Endothelial cell of umbilical vein (primary cell): Measurements from ENCODE around the gene GTF3C4. TPM values are rescaled to one million over a fixed set of nuclear protein-coding genes. Genes with fewer than 3 reads are reported as not detected.

Source experiments
- Bru-seq: library from RNA; stranded (reverse); fragments of 400-500 nt; gene quantifications from one replicate; lab custom pipeline; 2021; lab: Mats Ljungman, UMichigan
- BruChase-seq, 2 experiments: library from RNA; stranded (reverse); fragments of 400-500 nt; gene quantifications; one replicate each; lab custom pipeline; 2021; lab: Mats Ljungman, UMichigan
- BruUV-seq: library from RNA; stranded (reverse); fragments of 400-500 nt; replicated peaks from 2 replicates; lab custom pipeline; 2021; lab: Mats Ljungman, UMichigan
- CTCF ChIA-PET: fragments of 300-600, 350-600 bp; sonication (Branson Sonifier 250); formaldehyde crosslinking; loops from one replicate; lab custom pipeline; 2021; ENCODE audit warnings: antibody characterized with exemption, inconsistent platforms; lab: Charles Lee
- POLR2A ChIA-PET: fragments of 300-600, 350-600 bp; sonication (Branson Sonifier 250); formaldehyde crosslinking; loops from one replicate; lab custom pipeline; 2021; ENCODE audit warnings: antibody characterized with exemption, inconsistent platforms; lab: Charles Lee
- DNase-seq: peaks from one replicate; pipeline ENCODE4 v3.0.0-alpha.2; 2011; ENCODE audit warnings: low read depth, low spot score
- FAIRE-seq: peaks from 2 replicates; lab custom pipeline; 2011; peaks lifted over from hg19 to GRCh38; lab: Jason Lieb, UNC
- H2AFZ ChIP-seq: 2 replicates; pipeline ENCODE4 v1.6.0; 2012; ENCODE audit warnings: low read depth, low read length, control low read depth, inconsistent platforms
- H3K27ac ChIP-seq: 2 replicates; pipeline ENCODE4 v1.5.1; 2011; ENCODE audit warnings: low read depth, mild to moderate bottlenecking, control low read depth, low read length, moderate library complexity; ENCODE audit not compliant: insufficient read depth
- H3K27me3 ChIP-seq, 2 experiments: 2 replicates each; pipeline versions ENCODE4 v1.6.0 to v1.6.1; 2011; ENCODE audit warnings: low read length in 2 of 2, mixed read lengths in 1 of 2; ENCODE audit not compliant: control insufficient read depth in 2 of 2, insufficient read depth in 2 of 2
- H3K36me3 ChIP-seq, 2 experiments: 2 replicates in 1 of 2; 3 replicates in 1 of 2; pipeline ENCODE4 v1.5.1; 2011; ENCODE audit warnings: low read length in 2 of 2, mild to moderate bottlenecking in 1 of 2, moderate library complexity in 1 of 2; ENCODE audit not compliant: control insufficient read depth in 2 of 2, insufficient read depth in 2 of 2; ENCODE audit errors: extremely low read depth in 1 of 2
- H3K4me1 ChIP-seq: 3 replicates; pipeline ENCODE4 v1.5.1; 2011; ENCODE audit warnings: mild to moderate bottlenecking, low read length; ENCODE audit not compliant: control insufficient read depth, insufficient read depth; ENCODE audit errors: extremely low read depth
- H3K4me2 ChIP-seq: 2 replicates; pipeline ENCODE4 v1.6.1; 2011; ENCODE audit warnings: low read length, control low read depth, mixed read lengths; ENCODE audit not compliant: insufficient read depth
- H3K4me3 ChIP-seq, 3 experiments: fragments of 200-600 bp in 1 of 3; sonication (generic), shearing (Covaris generic) in 1 of 3; replicated peaks in 1 of 3; 2 replicates each; pipeline ENCODE4 v1.5.1; 2011 to 2016; ENCODE audit warnings: control low read depth in 3 of 3, low read length in 3 of 3, mild to moderate bottlenecking in 2 of 3, inconsistent platforms in 1 of 3, low read depth in 1 of 3, moderate library complexity in 1 of 3; ENCODE audit not compliant: insufficient read depth in 1 of 3
- H3K79me2 ChIP-seq: 2 replicates; pipeline ENCODE4 v1.6.0; 2012; ENCODE audit warnings: low read length, inconsistent platforms; ENCODE audit not compliant: control insufficient read depth, insufficient read depth
- H3K9ac ChIP-seq: replicated peaks from 2 replicates; pipeline ENCODE3; 2011; ENCODE audit warnings: low read length, control low read depth; ENCODE audit not compliant: insufficient read depth; ENCODE audit errors: extremely low read depth
- H3K9me1 ChIP-seq: replicated peaks from 3 replicates; pipeline ENCODE4 v1.6.0; 2011; ENCODE audit warnings: mild to moderate bottlenecking, low read length; ENCODE audit not compliant: control insufficient read depth, insufficient read depth; ENCODE audit errors: extremely low read depth
- H3K9me3 ChIP-seq: replicated peaks from 2 replicates; pipeline ENCODE4 v1.5.1; 2012; ENCODE audit warnings: low read length, inconsistent platforms; ENCODE audit not compliant: control insufficient read depth, insufficient read depth
- H4K20me1 ChIP-seq: replicated peaks from 2 replicates; pipeline ENCODE3; 2011; ENCODE audit warnings: mild to moderate bottlenecking, low read length; ENCODE audit not compliant: control insufficient read depth, insufficient read depth; ENCODE audit errors: extremely low read depth
- EZH2 ChIP-seq: IDR thresholded peaks from 2 replicates; pipeline ENCODE4 v1.6.1; 2012; ENCODE audit warnings: borderline replicate concordance, low read depth, mild to moderate bottlenecking, moderate library complexity, low read length, inconsistent platforms; ENCODE audit not compliant: severe bottlenecking
- FOS ChIP-seq: IDR thresholded peaks from 2 replicates; pipeline ENCODE4 v1.6.1; 2011; ENCODE audit warnings: mild to moderate bottlenecking, low read length, moderate library complexity, borderline replicate concordance; ENCODE audit not compliant: insufficient read depth
- GATA2 ChIP-seq: IDR thresholded peaks from 2 replicates; pipeline ENCODE4 v1.7.0; 2011; ENCODE audit warnings: low read depth, mild to moderate bottlenecking, moderate library complexity, mixed read lengths, low read length; ENCODE audit not compliant: insufficient read length, insufficient read depth
- JUN ChIP-seq: IDR thresholded peaks from 2 replicates; pipeline ENCODE4 v1.6.1; 2011; ENCODE audit warnings: borderline replicate concordance, low read depth; ENCODE audit not compliant: insufficient read length, insufficient read depth
- MYC ChIP-seq: IDR thresholded peaks from one replicate; pipeline ENCODE4 v1.6.1; 2011; ENCODE audit warnings: mild to moderate bottlenecking, low read depth, low read length
- POLR2A ChIP-seq: IDR thresholded peaks from 2 replicates; pipeline ENCODE4 v1.6.1; 2012; ENCODE audit warnings: low read depth, mild to moderate bottlenecking, control low read depth, low read length
- POLR2AphosphoS5 ChIP-seq: IDR thresholded peaks from 2 replicates; pipeline ENCODE4 v1.6.1; 2012; ENCODE audit warnings: low read depth, mild to moderate bottlenecking, control low read depth, low read length, moderate library complexity; ENCODE audit not compliant: insufficient read depth
- dilution Hi-C: fragments of 300-500 bp; cut with MboI; formaldehyde crosslinking; loops from one replicate; pipeline ENCODE4 v1.15.0; 2019; ENCODE audit warnings: low sequenced_read_pairs; ENCODE audit not compliant: extremely low pct_ligation_motif_present
- intact Hi-C: fragments of 100-400 bp; cut with micrococcal nuclease; formaldehyde crosslinking; loops from one replicate; pipeline ENCODE4 v1.10.0; 2022
- long read RNA-seq: library from polyadenylated mRNA; stranded (forward); transcript quantifications from one replicate; pipeline ENCODE4 v2.0.0, GENCODE V29; 2021
- polyA minus RNA-seq, 3 experiments: library from RNA; depleted of rRNA, polyadenylated mRNA; stranded (reverse); fragments of >200 nt; gene quantifications; 1 replicate in 1 of 3; 2 replicates in 2 of 3; pipeline ENCODE4 v1.2.3, GENCODE V29; 2011
- polyA plus RNA-seq, 4 experiments: library from polyadenylated mRNA; depleted of rRNA in 3 of 4; stranded (reverse) in 3 of 4; unstranded in 1 of 4; fragments of >200 nt; gene quantifications; 2 replicates each; pipeline versions ENCODE4 v1.2.1 to v1.2.3, GENCODE V29; 2011 to 2012; ENCODE audit warnings: missing spikeins in 1 of 4
- total RNA-seq: library from RNA; stranded (reverse); gene quantifications from 2 replicates; pipeline ENCODE4 v1.2.3, GENCODE V29; 2021
- TF ChIP-seq, protein P1 (sequence below): IDR thresholded peaks from 2 replicates; pipeline ENCODE4 v1.6.1; 2011; ENCODE audit not compliant: insufficient read depth, insufficient read length
- TF ChIP-seq, protein P2 (sequence below), 2 donors: IDR thresholded peaks; 1 replicate in 1 of 2; 2 replicates in 1 of 2; pipeline ENCODE4 v1.5.1; 2011; ENCODE audit warnings: low read length in 2 of 2, mild to moderate bottlenecking in 2 of 2, moderate library complexity in 2 of 2, control low read depth in 1 of 2, inconsistent platforms in 1 of 2, low read depth in 1 of 2; ENCODE audit not compliant: insufficient read depth in 1 of 2; ENCODE audit errors: extremely low read depth in 1 of 2

Gene GTF3C4, protein sequence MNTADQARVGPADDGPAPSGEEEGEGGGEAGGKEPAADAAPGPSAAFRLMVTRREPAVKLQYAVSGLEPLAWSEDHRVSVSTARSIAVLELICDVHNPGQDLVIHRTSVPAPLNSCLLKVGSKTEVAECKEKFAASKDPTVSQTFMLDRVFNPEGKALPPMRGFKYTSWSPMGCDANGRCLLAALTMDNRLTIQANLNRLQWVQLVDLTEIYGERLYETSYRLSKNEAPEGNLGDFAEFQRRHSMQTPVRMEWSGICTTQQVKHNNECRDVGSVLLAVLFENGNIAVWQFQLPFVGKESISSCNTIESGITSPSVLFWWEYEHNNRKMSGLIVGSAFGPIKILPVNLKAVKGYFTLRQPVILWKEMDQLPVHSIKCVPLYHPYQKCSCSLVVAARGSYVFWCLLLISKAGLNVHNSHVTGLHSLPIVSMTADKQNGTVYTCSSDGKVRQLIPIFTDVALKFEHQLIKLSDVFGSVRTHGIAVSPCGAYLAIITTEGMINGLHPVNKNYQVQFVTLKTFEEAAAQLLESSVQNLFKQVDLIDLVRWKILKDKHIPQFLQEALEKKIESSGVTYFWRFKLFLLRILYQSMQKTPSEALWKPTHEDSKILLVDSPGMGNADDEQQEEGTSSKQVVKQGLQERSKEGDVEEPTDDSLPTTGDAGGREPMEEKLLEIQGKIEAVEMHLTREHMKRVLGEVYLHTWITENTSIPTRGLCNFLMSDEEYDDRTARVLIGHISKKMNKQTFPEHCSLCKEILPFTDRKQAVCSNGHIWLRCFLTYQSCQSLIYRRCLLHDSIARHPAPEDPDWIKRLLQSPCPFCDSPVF
- total RNA-seq = 17.7 and 19.2 TPM in 2 replicates
- polyA plus RNA-seq = 2.5 and 3.3 TPM in 2 replicates
- 4.3 and 4.8 TPM in 2 replicates for polyA plus RNA-seq (2011; cell fraction: cytosol; rRNA removed)
- polyA plus RNA-seq (2011; cell fraction: nucleus; rRNA removed) = 3.0 and 3.7 TPM in 2 replicates
- polyA plus RNA-seq (2012) = 12.8 and 16.2 TPM in 2 replicates
- polyA minus RNA-seq = 9.5 and 9.6 TPM in 2 replicates
- polyA minus RNA-seq (2011; cell fraction: cytosol; rRNA and poly(A)+ RNA removed) = 19.2 TPM
- 7.1 and 7.4 TPM in 2 replicates for polyA minus RNA-seq (2011; cell fraction: nucleus; rRNA and poly(A)+ RNA removed)
- percentile 86 among the genes with signal in this experiment for Bru-seq, nascent RNA
- percentile 76 among the genes with signal in this experiment for BruChase-seq, experiment 1, labeled RNA remaining after a 6-hour chase
- BruChase-seq, experiment 2, labeled RNA remaining after a 2-hour chase = percentile 94 among the genes with signal in this experiment
- long read RNA-seq, full-length matches to known transcripts = 6 of 16 reads
- long read RNA-seq, partial matches to known transcripts = 4 of 16 reads
- long read RNA-seq, other reads (novel, unspliced or antisense) = 6 of 16 reads

DNA sequence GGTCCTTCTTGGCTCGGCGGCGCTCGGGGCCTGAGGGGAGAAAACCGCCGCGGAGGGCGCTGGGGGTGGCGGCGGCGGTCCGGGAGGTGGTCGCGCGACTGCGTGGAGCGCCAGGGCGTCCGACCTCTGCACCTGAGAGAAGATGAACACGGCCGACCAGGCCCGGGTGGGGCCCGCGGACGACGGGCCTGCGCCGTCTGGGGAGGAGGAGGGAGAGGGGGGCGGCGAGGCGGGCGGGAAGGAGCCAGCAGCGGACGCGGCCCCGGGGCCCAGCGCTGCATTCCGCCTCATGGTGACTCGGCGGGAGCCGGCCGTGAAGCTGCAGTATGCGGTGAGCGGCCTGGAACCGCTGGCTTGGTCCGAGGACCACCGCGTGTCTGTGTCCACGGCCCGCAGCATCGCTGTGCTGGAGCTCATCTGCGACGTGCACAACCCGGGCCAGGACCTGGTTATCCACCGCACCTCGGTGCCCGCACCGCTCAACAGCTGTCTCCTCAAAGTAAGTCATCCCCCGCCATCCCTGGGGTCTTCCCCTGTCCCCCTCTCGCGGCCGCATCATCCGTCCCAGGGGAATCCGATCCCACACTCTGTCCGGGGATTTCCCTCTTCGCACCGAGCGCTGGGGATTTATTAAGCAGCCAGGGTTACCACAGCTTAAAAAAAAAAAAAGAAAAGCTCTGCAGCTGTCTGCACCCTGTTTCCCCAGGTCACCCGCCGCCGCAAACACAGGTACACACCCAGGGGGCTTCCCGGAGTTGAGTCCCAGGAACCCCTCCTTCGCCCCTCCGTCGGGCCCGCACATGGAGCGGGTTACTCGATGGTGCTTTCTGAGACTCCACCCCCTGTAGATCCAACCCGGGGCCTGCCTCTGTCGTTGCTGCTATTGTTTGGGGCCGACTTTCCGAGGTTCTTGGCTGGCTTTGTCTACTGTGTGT, at the start of gene GTF3C4:
TSS of gene GTF3C4 (plus strand) at position 8 of the 935 bp plus-strand sequence. CDS start at position 143, 135 bp downstream.
- ChIA-PET POLR2A (interaction anchor here (0.7 kb wide), 1 partner anchor 108 kb away, joined by 6 read pairs; no protein-coding TSS in a partner anchor), CTCF (interaction anchor here (1.1 to 4.0 kb wide), 5 partner anchors 13 to 231 kb away, joined by 3 to 15 read pairs (median 9); no protein-coding TSS in a partner anchor)
- Histone ChIP-seq H3K4me1 (peaks cover 21% of the 10 kb centered on the region), H2AFZ (peak within 1 kb of the TSS; percentile 91), H3K27ac (peak within 1 kb of the TSS; percentile 90), H3K9ac (peak within 1 kb of the TSS; percentile 99), H3K36me3 (no peaks in the 10 kb centered on the region), H3K9me3 (no peaks in the 10 kb centered on the region), H3K4me2 (peak within 1 kb of the TSS; percentile 88), H3K4me3 (peak within 1 kb of the TSS; percentile 74 to 92 (median 78)), H3K79me2 (peaks cover 78% of the 10 kb centered on the region), H3K9me1 (no peaks in the 10 kb centered on the region), H4K20me1 (no peaks in the 10 kb centered on the region), H3K27me3 (no peaks in the 10 kb centered on the region)
- FAIRE-seq (peak; percentile 4), DNase-seq (peak; percentile 58)
- no TSS peak for BruUV-seq
- no peak for TF ChIP-seq JUN
- no peak for TF ChIP-seq EZH2
- TF ChIP-seq, protein P1, sequence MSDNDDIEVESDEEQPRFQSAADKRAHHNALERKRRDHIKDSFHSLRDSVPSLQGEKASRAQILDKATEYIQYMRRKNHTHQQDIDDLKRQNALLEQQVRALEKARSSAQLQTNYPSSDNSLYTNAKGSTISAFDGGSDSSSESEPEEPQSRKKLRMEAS = no peak
- TF ChIP-seq GATA2 = no peak
- no peak for TF ChIP-seq FOS
- TF ChIP-seq, protein P2, sequence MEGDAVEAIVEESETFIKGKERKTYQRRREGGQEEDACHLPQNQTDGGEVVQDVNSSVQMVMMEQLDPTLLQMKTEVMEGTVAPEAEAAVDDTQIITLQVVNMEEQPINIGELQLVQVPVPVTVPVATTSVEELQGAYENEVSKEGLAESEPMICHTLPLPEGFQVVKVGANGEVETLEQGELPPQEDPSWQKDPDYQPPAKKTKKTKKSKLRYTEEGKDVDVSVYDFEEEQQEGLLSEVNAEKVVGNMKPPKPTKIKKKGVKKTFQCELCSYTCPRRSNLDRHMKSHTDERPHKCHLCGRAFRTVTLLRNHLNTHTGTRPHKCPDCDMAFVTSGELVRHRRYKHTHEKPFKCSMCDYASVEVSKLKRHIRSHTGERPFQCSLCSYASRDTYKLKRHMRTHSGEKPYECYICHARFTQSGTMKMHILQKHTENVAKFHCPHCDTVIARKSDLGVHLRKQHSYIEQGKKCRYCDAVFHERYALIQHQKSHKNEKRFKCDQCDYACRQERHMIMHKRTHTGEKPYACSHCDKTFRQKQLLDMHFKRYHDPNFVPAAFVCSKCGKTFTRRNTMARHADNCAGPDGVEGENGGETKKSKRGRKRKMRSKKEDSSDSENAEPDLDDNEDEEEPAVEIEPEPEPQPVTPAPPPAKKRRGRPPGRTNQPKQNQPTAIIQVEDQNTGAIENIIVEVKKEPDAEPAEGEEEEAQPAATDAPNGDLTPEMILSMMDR (IDR thresholded peaks at IDR 0.05; ENCODE audit: extremely low read depth in 1 of 2, insufficient read depth in 1 of 2, low read depth in 1 of 2, low read length in 2 of 2) = no peak
- no peak for TF ChIP-seq MYC
- TF ChIP-seq POLR2A = no peak
- no peak for TF ChIP-seq POLR2AphosphoS5
- dilution Hi-C loops = no loop called here
- intact Hi-C loops = loop anchor here (1.0 to 10.0 kb wide), 4 partner anchors 104 to 274 kb away; partner anchors contain the start of genes CFAP77 and TSC1
